Breast epithelium (tissue), 4 donors: ENCODE results near the gene UBASH3B. TPM values are rescaled to one million over a fixed set of nuclear protein-coding genes. Genes with fewer than 3 reads are reported as not detected.

Experiments
- DNase-seq, 2 donors: peaks; one replicate each; pipeline ENCODE4 v3.0.0-alpha.2; 2019; ENCODE audit warnings: low spot score in 2 of 2
- H3K27ac ChIP-seq, 2 donors: fragments of 200-600 bp; sonication (generic) in 1 of 2; one replicate each; pipeline ENCODE4 v1.5.1; 2016 to 2019; ENCODE audit warnings: mild to moderate bottlenecking in 1 of 2
- H3K27me3 ChIP-seq, 2 donors: fragments of 200-600 bp; sonication (generic) in 1 of 2; one replicate each; pipeline versions ENCODE4 v1.5.1 to v1.6.0; 2017 to 2019; ENCODE audit warnings: control low read depth in 1 of 2, mild to moderate bottlenecking in 1 of 2
- H3K36me3 ChIP-seq: fragments of 200-600 bp; one replicate; pipeline ENCODE4 v1.5.1; 2019
- H3K4me1 ChIP-seq, 2 donors: fragments of 200-600 bp; sonication (generic); one replicate each; pipeline ENCODE4 v1.5.1; 2016 to 2019; ENCODE audit warnings: control low read depth in 1 of 2
- H3K4me3 ChIP-seq, 3 donors: fragments of 200-600 bp; sonication (generic); 1 replicate in 2 of 3; 2 replicates in 1 of 3; pipeline ENCODE4 v1.5.1; 2016 to 2019; ENCODE audit warnings: mild to moderate bottlenecking in 3 of 3, moderate library complexity in 2 of 3
- H3K9me3 ChIP-seq, 2 donors: fragments of 200-600 bp; sonication (generic) in 1 of 2; one replicate each; pipeline ENCODE4 v1.5.1; 2016 to 2019; ENCODE audit warnings: control low read depth in 1 of 2
- POLR2A ChIP-seq: fragments of 450-650 bp; IDR thresholded peaks from one replicate; pipeline ENCODE4 v1.6.1; 2016; ENCODE audit warnings: antibody characterized with exemption, mild to moderate bottlenecking, moderate library complexity
- POLR2AphosphoS5 ChIP-seq, 3 donors: sonication (generic); formaldehyde crosslinking; IDR thresholded peaks; one replicate each; pipeline ENCODE4 v1.6.1; 2017; ENCODE audit warnings: antibody characterized with exemption in 3 of 3
- intact Hi-C: fragments of 100-400 bp; cut with DNase I; formaldehyde crosslinking; loops from one replicate; pipeline ENCODE4 v1.15.1; 2023; ENCODE audit warnings: low total_unique reads
- total RNA-seq, 3 donors: library from RNA; depleted of rRNA; stranded (reverse); fragments of >200 nt; gene quantifications; one replicate each; pipeline ENCODE4 v1.1.0, GENCODE V29; 2016
- TF ChIP-seq, protein P1 (sequence below), 3 donors: fragments of 450-650 bp; IDR thresholded peaks; one replicate each; pipeline ENCODE4 v1.5.1; 2016 to 2017; ENCODE audit warnings: antibody characterized with exemption in 3 of 3, mild to moderate bottlenecking in 3 of 3, moderate library complexity in 3 of 3

Gene UBASH3B
- total RNA-seq, 3 donors from 2014 or later: 4.7 to 6.2 (median 4.8) TPM

- Histone ChIP-seq H3K27me3 (no peaks in the 10 kb centered on the region), H3K36me3 (no peaks in the 10 kb centered on the region), H3K4me1 (no peaks in the 10 kb centered on the region), H3K9me3 (no peaks in the 10 kb centered on the region), H3K4me3 (no peak overlapping the region), H3K27ac (no peak overlapping the region)
- DNase-seq: no peak
- intact Hi-C loops: no loop called here
- TF ChIP-seq, protein P1, sequence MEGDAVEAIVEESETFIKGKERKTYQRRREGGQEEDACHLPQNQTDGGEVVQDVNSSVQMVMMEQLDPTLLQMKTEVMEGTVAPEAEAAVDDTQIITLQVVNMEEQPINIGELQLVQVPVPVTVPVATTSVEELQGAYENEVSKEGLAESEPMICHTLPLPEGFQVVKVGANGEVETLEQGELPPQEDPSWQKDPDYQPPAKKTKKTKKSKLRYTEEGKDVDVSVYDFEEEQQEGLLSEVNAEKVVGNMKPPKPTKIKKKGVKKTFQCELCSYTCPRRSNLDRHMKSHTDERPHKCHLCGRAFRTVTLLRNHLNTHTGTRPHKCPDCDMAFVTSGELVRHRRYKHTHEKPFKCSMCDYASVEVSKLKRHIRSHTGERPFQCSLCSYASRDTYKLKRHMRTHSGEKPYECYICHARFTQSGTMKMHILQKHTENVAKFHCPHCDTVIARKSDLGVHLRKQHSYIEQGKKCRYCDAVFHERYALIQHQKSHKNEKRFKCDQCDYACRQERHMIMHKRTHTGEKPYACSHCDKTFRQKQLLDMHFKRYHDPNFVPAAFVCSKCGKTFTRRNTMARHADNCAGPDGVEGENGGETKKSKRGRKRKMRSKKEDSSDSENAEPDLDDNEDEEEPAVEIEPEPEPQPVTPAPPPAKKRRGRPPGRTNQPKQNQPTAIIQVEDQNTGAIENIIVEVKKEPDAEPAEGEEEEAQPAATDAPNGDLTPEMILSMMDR (IDR thresholded peaks at IDR 0.05): no peak
- TF ChIP-seq POLR2AphosphoS5 (IDR thresholded peaks at IDR 0.05) (no peak), POLR2A (no peak)
Observed at GRCh38 chr11:122757201-122757600, 101.7 kb downstream of the UBASH3B start.

GRCh38 chr11:122758339-122758738 is 102.8 kb downstream of the UBASH3B start:
- no peaks in the 10 kb centered on the region for H3K4me1 ChIP-seq
- H3K27ac ChIP-seq: no peak overlapping the region
- TF ChIP-seq, protein P1 (IDR thresholded peaks at IDR 0.05): no peak
- TF ChIP-seq POLR2AphosphoS5 (IDR thresholded peaks at IDR 0.05) (no peak), POLR2A (no peak)
- H3K27me3 ChIP-seq: no peaks in the 10 kb centered on the region
- no peak for DNase-seq
- no peak overlapping the region for H3K4me3 ChIP-seq
- intact Hi-C loops: no loop called here
- no peaks in the 10 kb centered on the region for H3K36me3 ChIP-seq
- no peaks in the 10 kb centered on the region for H3K9me3 ChIP-seq

- intact Hi-C loops: no loop called here
- TF ChIP-seq, protein P1 (IDR thresholded peaks at IDR 0.05): no peak
- no peak for TF ChIP-seq POLR2AphosphoS5 (IDR thresholded peaks at IDR 0.05)
- no peak for TF ChIP-seq POLR2A
- Histone ChIP-seq H3K27me3 (no peaks in the 10 kb centered on the region), H3K36me3 (no peaks in the 10 kb centered on the region), H3K4me1 (no peaks in the 10 kb centered on the region), H3K4me3 (no peak overlapping the region), H3K9me3 (no peaks in the 10 kb centered on the region), H3K27ac (no peak overlapping the region)
- no peak for DNase-seq
Observed at GRCh38 chr11:122758974-122759373, 103.5 kb downstream of the UBASH3B start.

GRCh38 chr11:122763108-122763507 is 107.6 kb downstream of the UBASH3B start:
- intact Hi-C loops: no loop called here
- Histone ChIP-seq H3K4me3 (no peak overlapping the region), H3K4me1 (no peaks in the 10 kb centered on the region), H3K27ac (no peak overlapping the region), H3K36me3 (no peaks in the 10 kb centered on the region), H3K27me3 (no peaks in the 10 kb centered on the region), H3K9me3 (no peaks in the 10 kb centered on the region)
- TF ChIP-seq, protein P1 (IDR thresholded peaks at IDR 0.05): no peak
- TF ChIP-seq POLR2AphosphoS5 (IDR thresholded peaks at IDR 0.05) (no peak), POLR2A (no peak)
- no peak for DNase-seq

DNA sequence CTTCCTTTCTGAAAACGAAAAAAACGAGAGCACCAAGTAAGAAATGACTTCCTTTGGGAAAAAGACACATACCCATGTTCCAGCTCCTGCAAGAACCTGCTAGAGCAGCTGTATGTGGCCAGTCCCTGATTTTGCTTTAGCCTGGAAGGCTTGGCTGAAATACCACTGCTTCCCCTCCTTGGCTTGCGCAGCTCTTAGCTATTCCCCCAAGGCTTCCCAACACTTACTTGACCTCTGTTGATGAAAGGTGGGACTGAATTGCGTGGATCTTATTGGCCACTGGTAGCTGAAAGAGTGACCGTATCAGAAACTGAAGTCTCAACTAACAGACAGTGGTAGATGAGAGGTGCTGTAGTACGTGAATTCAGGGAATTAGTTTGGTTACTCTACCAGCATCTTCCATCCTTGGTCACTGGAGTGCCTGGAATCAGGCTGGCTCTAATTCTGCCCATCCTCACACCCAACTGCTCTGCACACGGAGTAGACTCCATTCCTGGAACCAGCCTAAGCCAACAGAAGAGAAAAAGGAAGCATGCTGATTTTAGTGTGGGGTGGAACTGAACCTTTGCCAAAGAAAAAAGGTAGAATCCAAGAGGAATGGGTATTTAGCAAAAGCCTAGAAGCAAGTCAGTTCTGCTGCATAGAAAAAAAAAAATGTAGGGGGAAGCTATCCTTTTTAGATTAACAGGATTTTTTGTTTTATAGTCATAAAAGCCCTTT is 109.0 kb downstream of the UBASH3B start:
- Histone ChIP-seq H3K36me3 (no peaks in the 10 kb centered on the region), H3K27ac (no peak overlapping the region), H3K4me3 (no peak overlapping the region), H3K9me3 (no peaks in the 10 kb centered on the region), H3K4me1 (no peaks in the 10 kb centered on the region), H3K27me3 (no peaks in the 10 kb centered on the region)
- TF ChIP-seq POLR2AphosphoS5 (IDR thresholded peaks at IDR 0.05) (no peak), POLR2A (no peak)
- TF ChIP-seq, protein P1 (IDR thresholded peaks at IDR 0.05): no peak
- DNase-seq: no peak
- intact Hi-C loops: no loop called here
